CD4-positive, alpha-beta memory T cell (primary cell): ENCODE data around the gene NCBP3. TPM values are rescaled to one million over a fixed set of nuclear protein-coding genes. Genes with fewer than 3 reads are reported as not detected.

Experiments used
- CTCF ChIA-PET: fragments of 350-600 bp; sonication (Branson Sonifier 250); formaldehyde crosslinking; loops from one replicate; lab custom pipeline; 2021; ENCODE audit warnings: inconsistent platforms; ENCODE audit not compliant: partially characterized antibody; lab: Charles Lee
- POLR2A ChIA-PET: fragments of 350-600 bp; sonication (Branson Sonifier 250); formaldehyde crosslinking; loops from one replicate; lab custom pipeline; 2021; ENCODE audit not compliant: partially characterized antibody; lab: Charles Lee
- DNase-seq, 5 donors: peaks; one replicate each; pipeline versions ENCODE4 v3.0.0 to v3.0.0-alpha.2; 2020 to 2022; ENCODE audit warnings: mixed read lengths in 1 of 5
- H3K27ac ChIP-seq: one replicate; pipeline ENCODE4 v1.7.0; 2013; ENCODE audit warnings: low read depth, low read length
- H3K27me3 ChIP-seq: 2 replicates; pipeline ENCODE4 v1.7.0; 2013; ENCODE audit warnings: mild to moderate bottlenecking, low read length, moderate library complexity; ENCODE audit not compliant: insufficient read depth
- H3K36me3 ChIP-seq: 2 replicates; pipeline ENCODE4 v1.7.0; 2013; ENCODE audit warnings: mild to moderate bottlenecking, low read length, moderate library complexity; ENCODE audit not compliant: insufficient read depth
- H3K4me1 ChIP-seq: 2 replicates; pipeline ENCODE4 v1.7.0; 2013; ENCODE audit warnings: mild to moderate bottlenecking, low read length, moderate library complexity; ENCODE audit not compliant: insufficient read depth
- H3K4me3 ChIP-seq, 2 donors: one replicate each; pipeline ENCODE4 v1.7.0; 2013; ENCODE audit warnings: low read length in 2 of 2, mild to moderate bottlenecking in 1 of 2
- H3K9me3 ChIP-seq, 2 donors: one replicate each; pipeline ENCODE4 v1.7.0; 2013; ENCODE audit warnings: low read length in 2 of 2, control low read depth in 1 of 2; ENCODE audit not compliant: control insufficient read depth in 1 of 2
- H3K27ac Mint-ChIP-seq, 7 donors: one replicate each; pipeline ENCODE4 v1.8.0; 2020 to 2021; ENCODE audit warnings: mixed read lengths in 7 of 7, mild to moderate bottlenecking in 6 of 7, inconsistent platforms in 3 of 7, moderate library complexity in 3 of 7
- H3K27me3 Mint-ChIP-seq, 2 donors: one replicate each; pipeline ENCODE4 v1.8.0; 2020 to 2021; ENCODE audit warnings: mixed read lengths in 2 of 2
- H3K36me3 Mint-ChIP-seq, 2 donors: one replicate each; pipeline ENCODE4 v1.8.0; 2020 to 2021; ENCODE audit warnings: mixed read lengths in 2 of 2, inconsistent platforms in 1 of 2, mild to moderate bottlenecking in 1 of 2
- H3K4me1 Mint-ChIP-seq, 4 donors: one replicate each; pipeline ENCODE4 v1.8.0; 2020 to 2021; ENCODE audit warnings: mixed read lengths in 4 of 4, mild to moderate bottlenecking in 1 of 4
- H3K4me3 Mint-ChIP-seq, 8 donors: one replicate each; pipeline ENCODE4 v1.8.0; 2020 to 2021; ENCODE audit warnings: mixed read lengths in 8 of 8, mild to moderate bottlenecking in 7 of 8, moderate library complexity in 6 of 8, inconsistent platforms in 3 of 8
- H3K9me3 Mint-ChIP-seq, 8 donors: one replicate each; pipeline ENCODE4 v1.8.0; 2020 to 2021; ENCODE audit warnings: mixed read lengths in 8 of 8, mild to moderate bottlenecking in 5 of 8, inconsistent platforms in 3 of 8, moderate library complexity in 1 of 8
- intact Hi-C: fragments of 100-400 bp; cut with micrococcal nuclease; formaldehyde crosslinking; loops from one replicate; pipeline ENCODE4 v1.15.1; 2023
- polyA plus RNA-seq, 2 donors: library from polyadenylated mRNA; unstranded; fragments of 300-500 nt; fragmentation: Illumina TruSeq; gene quantifications; one replicate each; pipeline ENCODE4 v1.2.3, GENCODE V29; 2021
- total RNA-seq, 2 experiments: library from RNA; stranded (reverse); gene quantifications; one replicate each; pipeline ENCODE4 v1.2.3, GENCODE V29; 2021

Gene NCBP3, protein sequence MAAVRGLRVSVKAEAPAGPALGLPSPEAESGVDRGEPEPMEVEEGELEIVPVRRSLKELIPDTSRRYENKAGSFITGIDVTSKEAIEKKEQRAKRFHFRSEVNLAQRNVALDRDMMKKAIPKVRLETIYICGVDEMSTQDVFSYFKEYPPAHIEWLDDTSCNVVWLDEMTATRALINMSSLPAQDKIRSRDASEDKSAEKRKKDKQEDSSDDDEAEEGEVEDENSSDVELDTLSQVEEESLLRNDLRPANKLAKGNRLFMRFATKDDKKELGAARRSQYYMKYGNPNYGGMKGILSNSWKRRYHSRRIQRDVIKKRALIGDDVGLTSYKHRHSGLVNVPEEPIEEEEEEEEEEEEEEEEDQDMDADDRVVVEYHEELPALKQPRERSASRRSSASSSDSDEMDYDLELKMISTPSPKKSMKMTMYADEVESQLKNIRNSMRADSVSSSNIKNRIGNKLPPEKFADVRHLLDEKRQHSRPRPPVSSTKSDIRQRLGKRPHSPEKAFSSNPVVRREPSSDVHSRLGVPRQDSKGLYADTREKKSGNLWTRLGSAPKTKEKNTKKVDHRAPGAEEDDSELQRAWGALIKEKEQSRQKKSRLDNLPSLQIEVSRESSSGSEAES
- total RNA-seq: 10 to 100 TPM; 48.5 to 66.7 TPM
- 10 to 100 TPM in 1 of 2 donors, 1 to 10 TPM in 1; 7.7 to 15.8 TPM for polyA plus RNA-seq

DNA sequence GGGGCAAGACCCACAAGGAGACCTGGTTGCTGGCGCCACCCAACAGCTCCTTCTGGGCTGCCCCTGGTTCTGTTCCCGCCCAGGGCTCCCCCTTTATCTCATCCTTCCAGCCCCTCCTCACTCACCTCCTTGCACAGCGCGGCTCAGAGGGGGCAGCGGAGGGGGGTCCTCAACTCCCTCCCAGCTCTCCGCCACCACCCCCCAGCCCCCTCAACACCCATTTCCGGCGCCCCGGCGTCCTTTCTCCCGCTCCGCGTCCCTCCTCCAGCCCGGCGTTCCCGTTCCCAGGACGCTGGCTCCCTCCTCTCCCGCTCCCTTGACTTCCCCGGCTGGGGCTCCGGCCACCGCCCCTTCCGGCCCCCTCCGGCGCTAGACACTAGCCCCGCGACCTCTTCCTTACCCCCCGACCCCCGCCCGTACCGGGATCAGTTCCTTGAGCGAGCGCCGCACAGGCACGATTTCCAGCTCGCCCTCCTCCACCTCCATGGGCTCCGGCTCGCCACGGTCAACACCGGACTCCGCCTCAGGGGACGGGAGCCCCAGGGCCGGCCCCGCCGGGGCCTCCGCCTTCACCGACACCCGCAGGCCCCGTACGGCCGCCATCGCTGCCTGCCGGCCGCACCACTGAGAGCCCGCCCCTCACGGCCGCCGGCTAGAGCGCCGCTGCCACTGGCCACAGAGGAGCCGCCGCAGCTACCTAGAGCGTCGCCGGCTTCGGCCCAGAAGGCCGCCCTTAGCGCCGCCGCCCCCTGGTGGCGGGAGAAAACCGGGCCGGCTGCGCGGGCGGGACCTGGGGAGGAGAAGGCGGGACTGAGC lies at the start of gene NCBP3:
Gene NCBP3 (minus strand): TSS at position 626 of the 816 bp plus-strand sequence. CDS start 23 bp downstream, at position 603.
- peak within 1 kb of the TSS; percentile 84 for H3K27ac ChIP-seq
- Mint-ChIP-seq H3K36me3 (peaks cover 7 to 22% of the 10 kb centered on the region in 2 donors), H3K27me3 (no peaks in the 10 kb centered on the region), H3K4me3 (peak within 1 kb of the TSS; percentile 91 to 96 (median 94)), H3K9me3 (no peaks in the 10 kb centered on the region), H3K4me1 (peaks cover 12 to 35% (median 25%) of the 10 kb centered on the region in 4 donors), H3K27ac (peak within 1 kb of the TSS; percentile 87 to 94 (median 89))
- peak; percentile 85 to 93 (median 90) for DNase-seq
- H3K4me3 ChIP-seq: peak within 1 kb of the TSS; percentile 38 to 85
- peaks cover 30% of the 10 kb centered on the region for H3K4me1 ChIP-seq
- peaks cover 7% of the 10 kb centered on the region for H3K36me3 ChIP-seq
- ChIA-PET POLR2A (interaction anchor here (0.5 to 3.5 kb wide), 24 partner anchors 8 to 712 kb away, joined by 3 to 32 read pairs (median 4); partner anchors contain the start of genes ATP2A3, CAMKK1, CTNS and CYB5D2), CTCF (interaction anchor here (0.7 to 9.0 kb wide), 28 partner anchors 9 to 797 kb away, joined by 3 to 127 read pairs (median 4); partner anchors contain the start of gene CAMKK1)
- intact Hi-C loops: loop anchor here (1.0 to 10.0 kb wide), 7 partner anchors 109 to 799 kb away; partner anchors contain the start of genes ATP2A3, EMC6, TAX1BP3 and UBE2G1
- no peaks in the 10 kb centered on the region for H3K27me3 ChIP-seq
- no peaks in the 10 kb centered on the region for H3K9me3 ChIP-seq

DNA sequence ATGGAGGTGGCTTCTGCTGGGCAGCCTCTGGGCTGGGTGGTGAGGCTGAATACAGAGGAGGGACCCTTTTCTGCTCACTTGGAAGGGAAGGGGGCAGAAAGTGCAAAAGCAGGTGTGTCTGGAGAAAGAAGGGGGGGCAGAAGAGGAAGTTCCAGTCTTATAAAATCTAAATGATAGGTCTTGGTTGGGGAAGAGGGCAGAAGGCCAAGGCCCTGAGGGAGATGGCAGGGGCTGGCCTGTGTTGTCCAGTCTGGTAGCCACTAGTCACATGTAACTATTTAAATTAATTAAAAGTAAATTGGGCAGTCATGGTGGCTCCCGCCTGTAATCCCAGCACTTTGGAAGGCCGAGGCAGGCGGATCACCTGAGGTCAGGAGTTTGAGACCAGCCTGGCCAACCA lies 49.3 kb upstream of the NCBP3 start:
- no peak for DNase-seq
- Histone ChIP-seq H3K27ac (no peak overlapping the region), H3K9me3 (no peaks in the 10 kb centered on the region), H3K27me3 (no peaks in the 10 kb centered on the region), H3K36me3 (no peaks in the 10 kb centered on the region), H3K4me1 (peaks cover 19% of the 10 kb centered on the region), H3K4me3 (no peak overlapping the region)
- H3K27ac Mint-ChIP-seq: peak overlapping the region in 1 of 7 donors; percentile 52
- H3K4me3 Mint-ChIP-seq: no peak overlapping the region
- no peaks in the 10 kb centered on the region for H3K36me3 Mint-ChIP-seq
- H3K9me3 Mint-ChIP-seq: no peaks in the 10 kb centered on the region
- POLR2A ChIA-PET: no interaction called here
- intact Hi-C loops: no loop called here
- peaks cover 21 to 34% (median 25%) of the 10 kb centered on the region in 4 donors for H3K4me1 Mint-ChIP-seq
- CTCF ChIA-PET: interaction anchor here (1.0 to 1.9 kb wide), 2 partner anchors 18 to 21 kb away, joined by 4 to 10 read pairs; partner anchors contain the start of gene P2RX1
- H3K27me3 Mint-ChIP-seq: no peaks in the 10 kb centered on the region

DNA sequence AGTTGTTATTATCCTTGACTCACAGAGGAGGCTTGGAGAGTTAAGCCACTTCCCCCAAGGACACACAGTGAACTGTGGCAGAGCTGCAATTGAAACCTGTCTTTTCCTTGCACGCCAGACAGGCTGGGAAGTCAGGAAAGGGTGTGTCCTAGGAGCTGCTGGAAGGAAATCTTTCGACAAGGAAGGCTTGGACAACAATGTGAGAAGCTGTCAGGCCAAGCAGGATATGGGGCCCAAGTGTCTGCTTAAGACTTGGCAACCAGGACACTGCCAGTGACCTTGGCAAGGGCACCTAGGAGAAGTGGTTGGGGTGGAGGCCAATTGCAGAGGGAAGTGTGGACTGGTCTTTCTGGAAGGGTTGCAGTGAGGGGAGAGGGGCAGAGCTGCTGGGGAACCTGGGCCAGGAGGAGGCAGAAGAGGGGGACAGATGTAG lies 48.9 kb upstream of the NCBP3 start:
- Histone ChIP-seq H3K27ac (no peak overlapping the region), H3K36me3 (no peaks in the 10 kb centered on the region), H3K27me3 (no peaks in the 10 kb centered on the region), H3K4me1 (peaks cover 19% of the 10 kb centered on the region), H3K4me3 (no peak overlapping the region), H3K9me3 (no peaks in the 10 kb centered on the region)
- Mint-ChIP-seq H3K9me3 (no peaks in the 10 kb centered on the region), H3K36me3 (no peaks in the 10 kb centered on the region), H3K27ac (peak overlapping the region in 2 of 7 donors; percentile 43 to 52), H3K4me1 (peaks cover 22 to 37% (median 25%) of the 10 kb centered on the region in 4 donors), H3K4me3 (no peak overlapping the region), H3K27me3 (no peaks in the 10 kb centered on the region)
- ChIA-PET POLR2A (interaction anchor here (2.9 kb wide), 1 partner anchor 49 kb away, joined by 19 read pairs; the partner anchor contains the start of gene NCBP3), CTCF (interaction anchor here (1.0 to 2.3 kb wide), 3 partner anchors 19 to 49 kb away, joined by 4 to 12 read pairs (median 10); partner anchors contain the start of genes NCBP3 and P2RX1)
- intact Hi-C loops: no loop called here
- DNase-seq: peak in 1 of 5 donors; percentile 19

DNA sequence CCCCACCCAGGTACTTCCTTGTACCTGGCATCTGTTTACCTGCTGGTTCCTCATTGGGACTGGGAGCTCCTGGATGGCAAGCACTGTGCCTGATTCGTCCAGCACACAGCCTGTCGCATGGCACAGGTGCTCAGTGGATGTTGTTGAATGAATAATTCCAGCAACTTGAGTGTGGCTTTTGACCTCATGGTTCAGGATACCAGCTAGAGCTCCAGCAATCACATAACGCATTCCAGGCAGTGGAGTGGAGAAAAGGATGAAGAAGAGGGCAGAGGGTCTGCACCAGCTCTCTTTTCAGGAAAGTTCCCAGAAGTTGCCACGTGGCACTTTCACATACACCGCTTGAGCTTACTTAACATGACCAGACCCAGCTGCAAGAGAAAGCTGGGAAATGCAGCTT lies 48.1 kb upstream of the NCBP3 start:
- no peaks in the 10 kb centered on the region for H3K9me3 Mint-ChIP-seq
- intact Hi-C loops: no loop called here
- peaks cover 22 to 39% (median 25%) of the 10 kb centered on the region in 4 donors for H3K4me1 Mint-ChIP-seq
- Histone ChIP-seq H3K27ac (no peak overlapping the region), H3K4me3 (no peak overlapping the region), H3K36me3 (no peaks in the 10 kb centered on the region), H3K9me3 (no peaks in the 10 kb centered on the region), H3K27me3 (no peaks in the 10 kb centered on the region), H3K4me1 (peaks cover 19% of the 10 kb centered on the region)
- H3K4me3 Mint-ChIP-seq: peak overlapping the region; percentile 75 to 89 (median 84)
- no peaks in the 10 kb centered on the region for H3K36me3 Mint-ChIP-seq
- H3K27ac Mint-ChIP-seq: peak overlapping the region in 6 of 7 donors; percentile 22 to 93 (median 90)
- DNase-seq: no peak
- ChIA-PET CTCF (interaction anchor here (1.1 to 2.3 kb wide), 5 partner anchors 19 to 157 kb away, joined by 3 to 12 read pairs (median 5); partner anchors contain the start of gene NCBP3), POLR2A (interaction anchor here (1.2 to 2.9 kb wide), 4 partner anchors 11 to 249 kb away, joined by 3 to 19 read pairs (median 4); partner anchors contain the start of genes CYB5D2, NCBP3 and ZZEF1)
- H3K27me3 Mint-ChIP-seq: no peaks in the 10 kb centered on the region

DNA sequence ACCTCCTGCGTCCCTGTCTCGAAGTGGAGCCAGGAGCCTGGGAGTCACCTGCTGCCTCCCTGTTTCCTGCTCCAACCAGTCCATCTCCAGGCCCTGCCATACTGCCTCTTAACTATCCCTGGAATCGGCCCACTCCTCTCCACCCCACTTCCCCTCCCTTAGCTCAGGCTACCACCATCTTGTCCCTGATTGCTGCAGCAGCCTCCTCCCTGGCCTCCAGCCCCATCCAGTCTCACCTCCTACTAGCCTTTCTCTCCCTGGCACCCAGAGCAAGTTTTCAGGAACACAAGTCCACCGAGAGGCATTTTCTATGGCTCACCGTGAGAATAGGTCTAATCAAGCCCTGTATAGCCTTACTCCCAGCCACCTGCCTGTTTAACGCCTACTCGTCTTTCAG lies 47.7 kb upstream of the NCBP3 start:
- Mint-ChIP-seq H3K4me1 (peaks cover 22 to 44% (median 25%) of the 10 kb centered on the region in 4 donors), H3K36me3 (no peaks in the 10 kb centered on the region), H3K9me3 (no peaks in the 10 kb centered on the region), H3K27ac (peak overlapping the region; percentile 87 to 96 (median 90)), H3K27me3 (no peaks in the 10 kb centered on the region), H3K4me3 (peak overlapping the region; percentile 75 to 89 (median 84))
- no peak for DNase-seq
- POLR2A ChIA-PET: interaction anchor here (1.2 to 2.9 kb wide), 6 partner anchors 10 to 249 kb away, joined by 3 to 19 read pairs (median 4); partner anchors contain the start of genes CYB5D2, HASPIN, NCBP3 and ZZEF1
- CTCF ChIA-PET: interaction anchor here (1.1 to 2.3 kb wide), 5 partner anchors 20 to 156 kb away, joined by 3 to 12 read pairs (median 5); partner anchors contain the start of gene NCBP3
- H3K27ac ChIP-seq: peak overlapping the region; percentile 55
- H3K4me3 ChIP-seq: peak overlapping the region in 1 of 2 donors; percentile 58
- no peaks in the 10 kb centered on the region for H3K36me3 ChIP-seq
- H3K27me3 ChIP-seq: no peaks in the 10 kb centered on the region
- intact Hi-C loops: loop anchor here (1.0 kb wide), 3 partner anchors 49 to 250 kb away; partner anchors contain the start of genes ATP2A3, CYB5D2 and ZZEF1
- peaks cover 19% of the 10 kb centered on the region for H3K4me1 ChIP-seq
- H3K9me3 ChIP-seq: no peaks in the 10 kb centered on the region
